Coronary artery (tissue), 2 donors: ENCODE data around the gene C19orf18.
"Not testable (repeated sequence)": the region's sequence is repeated elsewhere in the genome, so short reads cannot be mapped to it uniquely, and the experiment has no call there.

Experiments
- DNase-seq: peaks from one replicate; pipeline ENCODE4 v3.0.0-alpha.2; 2017; ENCODE audit warnings: low spot score
- H3K27ac ChIP-seq, 2 donors: fragments of 200-600 bp; sonication (generic); one replicate each; pipeline ENCODE4 v1.5.1; 2016 to 2019
- H3K4me3 ChIP-seq: fragments of 200-600 bp; sonication (generic); 2 replicates; pipeline ENCODE4 v1.5.1; 2016; ENCODE audit warnings: mild to moderate bottlenecking, moderate library complexity
- CTCF ChIP-seq: fragments of 200-600 bp; sonication (generic); IDR thresholded peaks from one replicate; pipeline ENCODE4 v1.5.1; 2019; ENCODE audit warnings: antibody characterized with exemption

C19orf18 gene

GRCh38 chr19:58009301-58009665 is 34.9 kb upstream of the C19orf18 start:
- no peak for TF ChIP-seq CTCF
- Histone ChIP-seq H3K27ac (peak overlapping the region in 1 of 2 donors; percentile 49), H3K4me3 (peak overlapping the region; percentile 73)
- no peak for DNase-seq

- H3K4me3 ChIP-seq = peak overlapping the region; percentile 73
- not testable (repeated sequence) for DNase-seq, H3K27ac ChIP-seq
Measured at GRCh38 chr19:58008877-58009276, 34.5 kb upstream of the C19orf18 start.

- no peak for TF ChIP-seq CTCF
- H3K4me3 ChIP-seq = no peak overlapping the region
- DNase-seq = no peak
- H3K27ac ChIP-seq = no peak overlapping the region
Measured at GRCh38 chr19:58007285-58007684, 33.0 kb upstream of the C19orf18 start.

- no peak for DNase-seq
- Histone ChIP-seq H3K27ac (peak overlapping the region; percentile 90 to 92), H3K4me3 (peak overlapping the region; percentile 90)
- no peak for TF ChIP-seq CTCF
Measured at GRCh38 chr19:58003174-58003828, 29.0 kb upstream of the C19orf18 start.

GRCh38 chr19:58002384-58003173 is 28.2 kb upstream of the C19orf18 start, which contains the start of gene ZNF606:
ZNF606 (minus strand) TSS chr19:58002820; CDS start chr19:58001319, 1,501 bp downstream.
- DNase-seq = peak; percentile 90
- peak within 1 kb of the TSS; percentile 90 for H3K4me3 ChIP-seq
- TF ChIP-seq CTCF = no peak
- peak within 1 kb of the TSS; percentile 90 to 92 for H3K27ac ChIP-seq

GRCh38 chr19:58001895-58002369 is 27.6 kb upstream of the C19orf18 start:
- no peak for DNase-seq
- Histone ChIP-seq H3K27ac (peak overlapping the region; percentile 90 to 92), H3K4me3 (peak overlapping the region; percentile 90)
- no peak for TF ChIP-seq CTCF

GRCh38 chr19:58000677-58001076 is 26.3 kb upstream of the C19orf18 start:
- no peak for TF ChIP-seq CTCF
- Histone ChIP-seq H3K27ac (no peak overlapping the region), H3K4me3 (peak overlapping the region; percentile 90)
- DNase-seq = no peak
